ENCODE measurements around the gene GP9.

GP9 gene

GRCh38 chr3:129060276-129061022 is at the start of gene GP9:
Gene GP9 (plus strand): TSS chr3:129060779. CDS start chr3:129061740, 961 bp downstream.
- DNase-seq (ENCODE audit: low spot score) = no peak

- DNase-seq (ENCODE audit: low spot score) = no peak
Observed at GRCh38 chr3:129013491-129013891, 47.1 kb upstream of the GP9 start.

- no peak for DNase-seq (ENCODE audit: low spot score)
Observed at GRCh38 chr3:129014148-129014547, 46.4 kb upstream of the GP9 start.

DNA sequence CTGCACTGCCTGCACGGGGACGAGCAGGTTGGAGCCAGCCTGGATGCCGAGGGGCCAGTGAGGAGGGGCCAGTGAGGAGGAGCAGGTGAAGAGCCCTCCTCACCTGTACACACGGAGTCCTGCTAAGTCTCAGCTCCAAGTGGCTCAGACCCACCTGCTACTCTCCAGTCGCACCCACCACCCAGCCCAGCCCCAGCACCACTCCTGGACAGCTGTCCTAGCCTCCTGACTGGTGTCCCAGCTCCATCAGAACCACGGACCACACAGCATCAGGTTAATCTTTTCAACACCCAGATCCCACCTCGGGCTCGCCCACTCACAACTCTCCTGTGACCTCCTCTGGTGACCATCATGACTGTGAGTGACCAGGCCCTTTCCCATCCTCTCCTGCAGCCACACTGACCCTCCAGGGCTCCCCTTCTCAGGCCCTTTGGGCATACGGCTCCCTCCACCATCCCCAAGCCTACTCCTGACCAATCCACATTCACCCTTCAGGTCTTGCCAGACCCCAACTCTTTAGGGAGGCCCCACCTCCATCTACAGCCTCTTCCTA is 45.7 kb upstream of the GP9 start:
- no peak for DNase-seq (ENCODE audit: low spot score)

- DNase-seq (ENCODE audit: low spot score) = peak; percentile 50
Observed at GRCh38 chr3:129015388-129016105, 45.0 kb upstream of the GP9 start.

GRCh38 chr3:129016356-129016719 is 44.2 kb upstream of the GP9 start:
- DNase-seq (ENCODE audit: low spot score) = peak; percentile 51

DNA sequence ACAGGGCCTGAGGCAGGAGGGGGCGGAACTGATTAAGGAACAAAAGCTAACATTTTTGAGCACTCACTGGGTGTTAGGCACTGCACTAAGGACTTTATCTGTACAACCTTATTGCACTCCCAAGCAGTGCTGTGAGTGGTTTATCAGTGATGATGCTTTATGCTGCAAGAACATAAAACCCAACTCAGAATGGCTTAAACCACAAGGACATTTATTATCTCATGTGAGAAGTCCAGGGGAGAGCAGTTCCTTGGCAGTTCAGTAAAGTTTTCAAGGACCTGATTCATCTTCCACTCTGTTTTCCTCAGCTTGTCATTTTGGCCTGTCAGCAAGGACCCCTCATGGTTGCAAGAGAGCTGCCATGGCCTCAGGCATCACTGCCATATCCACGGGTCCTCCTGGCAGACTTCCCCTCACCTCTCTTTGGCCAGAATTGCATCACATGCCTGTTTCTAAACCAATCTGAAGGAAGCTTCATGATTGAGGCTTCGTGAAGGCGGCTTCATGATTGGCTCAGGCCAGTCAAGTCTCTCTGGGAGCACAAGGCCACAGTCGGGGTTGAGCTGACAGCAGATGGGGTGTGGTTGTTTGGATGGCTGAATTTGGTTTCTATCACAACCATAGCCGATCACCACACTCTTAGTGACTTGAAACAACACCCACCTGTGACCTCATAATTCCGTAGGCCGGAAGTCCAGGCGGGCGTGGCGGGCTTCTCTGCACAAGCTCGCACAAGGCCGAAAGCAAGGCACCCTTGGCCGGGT is 43.7 kb upstream of the GP9 start:
- no peak for DNase-seq (ENCODE audit: low spot score)

GRCh38 chr3:129017484-129017899 is 43.1 kb upstream of the GP9 start:
- DNase-seq (ENCODE audit: low spot score) = no peak

DNA sequence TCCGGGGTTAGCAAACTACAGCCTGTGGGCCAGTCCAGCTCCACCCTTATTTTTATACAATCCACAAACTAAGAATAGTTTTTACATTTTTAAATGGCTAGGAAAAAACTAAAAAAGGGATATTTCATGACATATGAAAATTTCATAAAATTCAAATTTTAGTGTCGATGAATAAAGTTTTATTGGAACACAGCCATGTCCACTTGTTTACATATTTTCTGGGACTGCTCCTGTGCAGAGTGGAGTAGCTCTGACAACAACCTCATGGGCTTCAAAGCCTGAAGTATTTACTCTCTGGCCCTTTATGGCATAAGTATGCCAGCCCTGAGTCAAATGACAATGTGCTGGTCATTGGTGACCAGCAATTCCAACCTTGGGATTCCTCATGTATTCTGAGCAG is 42.3 kb upstream of the GP9 start:
- no peak for DNase-seq (ENCODE audit: low spot score)

- DNase-seq (ENCODE audit: low spot score) = no peak
Observed at GRCh38 chr3:129018751-129019150, 41.8 kb upstream of the GP9 start.

GRCh38 chr3:129019266-129019665 is 41.3 kb upstream of the GP9 start:
- no peak for DNase-seq (ENCODE audit: low spot score)

DNA sequence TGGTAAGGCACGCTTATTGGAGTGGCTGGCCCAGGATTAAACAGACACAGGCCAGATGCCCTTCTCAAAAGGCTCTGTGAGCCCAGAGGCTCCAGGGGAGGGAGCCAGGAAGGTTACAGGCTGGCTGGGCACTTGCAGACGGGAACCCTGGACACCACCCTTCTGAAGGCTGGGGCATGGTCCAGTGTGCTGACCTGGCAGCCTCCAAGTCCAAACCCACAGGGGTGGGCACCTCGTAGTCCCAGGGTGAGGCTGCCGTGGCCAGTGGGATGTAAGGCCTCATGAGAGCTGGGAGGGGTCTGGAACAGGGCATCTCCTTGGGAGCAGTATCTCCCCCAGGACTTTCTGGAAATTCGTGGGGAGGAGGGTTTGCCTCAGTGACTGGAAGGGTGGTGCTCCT is 39.9 kb upstream of the GP9 start:
- DNase-seq (ENCODE audit: low spot score) = no peak

GRCh38 chr3:129021140-129021551 is 39.4 kb upstream of the GP9 start:
- DNase-seq (ENCODE audit: low spot score) = no peak

DNA sequence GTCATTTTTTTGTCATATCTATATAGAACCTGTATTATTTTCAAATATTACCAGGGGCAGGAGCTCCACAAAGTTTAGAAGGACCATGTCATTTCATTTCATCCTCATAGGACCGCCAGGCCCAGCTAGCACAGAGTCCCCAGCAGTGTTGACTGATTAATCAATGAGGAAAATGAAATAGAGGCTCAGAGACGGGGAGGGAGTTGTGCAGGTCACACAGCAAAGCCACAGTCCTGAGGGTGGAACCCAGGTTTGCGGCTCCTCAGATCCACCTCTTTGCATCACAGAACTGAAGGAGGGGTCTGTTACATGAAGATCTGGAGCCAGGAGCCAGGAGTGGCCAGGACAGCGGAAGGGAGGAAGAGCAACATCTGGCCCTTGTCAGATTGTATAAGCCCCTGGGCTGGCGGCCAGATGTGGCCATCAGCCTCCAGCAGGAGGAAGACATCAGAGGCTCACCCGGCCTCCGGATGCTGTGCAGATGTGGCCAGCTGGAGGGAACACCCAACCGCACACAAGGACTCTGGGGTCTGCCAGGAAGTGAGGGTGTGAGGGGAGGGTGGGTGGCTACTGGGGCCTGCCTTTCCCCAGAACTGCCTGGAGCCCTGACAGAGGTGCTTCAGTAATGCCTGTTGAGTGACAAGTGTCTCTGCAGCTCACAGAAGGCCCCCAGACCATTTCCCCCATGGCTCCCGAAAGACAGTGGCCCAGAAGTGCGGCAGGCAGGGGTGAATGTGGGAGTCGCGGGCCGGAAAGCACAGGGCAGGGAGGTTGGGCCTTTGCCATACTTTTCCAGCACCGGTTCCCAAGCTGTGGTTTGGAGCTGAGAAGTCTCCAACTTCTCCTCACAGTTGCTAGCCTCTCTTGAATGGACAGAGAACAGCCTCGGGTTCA is 38.2 kb upstream of the GP9 start:
- no peak for DNase-seq (ENCODE audit: low spot score)

DNA sequence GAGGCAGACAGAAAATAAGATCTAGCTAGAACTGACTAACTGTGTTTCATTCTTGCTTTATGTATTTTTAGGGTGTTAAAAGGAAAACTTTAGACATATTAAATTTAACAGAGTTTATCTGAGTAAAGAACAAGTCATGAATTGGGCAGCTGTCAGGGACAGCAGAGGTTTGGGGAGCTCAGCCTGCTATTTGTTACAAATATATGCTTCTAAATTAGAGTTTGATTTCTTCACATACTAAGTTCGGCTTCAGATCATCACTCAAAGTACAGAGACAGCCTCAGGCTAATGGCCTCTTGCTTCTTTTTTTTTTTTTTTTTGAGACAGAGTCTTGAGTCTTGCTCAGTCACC is 37.6 kb upstream of the GP9 start:
- DNase-seq (ENCODE audit: low spot score) = no peak

DNA sequence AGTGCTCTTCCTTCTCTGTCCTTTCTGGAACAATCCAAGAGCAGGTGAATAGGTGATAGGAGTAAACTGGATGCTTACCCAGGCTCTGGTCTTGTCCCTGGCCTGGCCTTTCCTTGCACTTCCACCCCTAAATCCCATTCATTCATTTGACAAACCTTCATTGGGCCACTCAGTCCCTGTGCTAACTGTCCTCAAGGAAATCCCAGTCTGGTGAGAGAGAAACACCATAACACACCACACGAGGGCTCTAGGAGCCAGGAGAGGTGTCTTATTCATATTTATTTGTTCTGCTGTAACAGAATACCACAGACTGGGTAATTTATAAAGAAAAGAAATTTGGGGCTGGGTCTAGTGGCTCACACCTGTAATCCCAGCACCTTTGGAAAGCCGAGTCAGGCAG is 36.7 kb upstream of the GP9 start:
- DNase-seq (ENCODE audit: low spot score) = no peak

- DNase-seq (ENCODE audit: low spot score) = no peak
Observed at GRCh38 chr3:129025108-129025507, 35.5 kb upstream of the GP9 start.

- DNase-seq (ENCODE audit: low spot score) = no peak
Observed at GRCh38 chr3:129025691-129026435, 34.7 kb upstream of the GP9 start.

- DNase-seq (ENCODE audit: low spot score) = peak; percentile 92
Observed at GRCh38 chr3:129026728-129027543, 33.6 kb upstream of the GP9 start.

- no peak for DNase-seq (ENCODE audit: low spot score)
Observed at GRCh38 chr3:129027544-129027880, 33.1 kb upstream of the GP9 start.

Data from activated CD4-positive, alpha-beta T cell treated with anti-CD3 and anti-CD28 coated beads, Interleukin-2, Interleukin-4, amounts not matched to agents 100 ng/mL and 50 ng/mL, durations not matched to agents 16 hours and 8 hours (primary cell).